CD4-positive, alpha-beta T cell (primary cell): ENCODE measurements around the gene SNAP47. TPM values are rescaled to one million over a fixed set of nuclear protein-coding genes. Genes with fewer than 3 reads are reported as not detected.

Source experiments
- ATAC-seq: fragments of 200-7000 bp; cut with Tn5 transposase; one replicate; pipeline ENCODE4 v1.10.0; 2022; ENCODE audit warnings: mild to moderate bottlenecking; ENCODE audit not compliant: poor library complexity
- CTCF ChIA-PET: fragments of 350-600 bp; sonication (Branson Sonifier 250); formaldehyde crosslinking; loops from one replicate; lab custom pipeline; 2021; ENCODE audit warnings: antibody characterized with exemption, inconsistent platforms; lab: Charles Lee
- POLR2A ChIA-PET: fragments of 350-600 bp; sonication (Branson Sonifier 250); formaldehyde crosslinking; loops from one replicate; lab custom pipeline; 2021; ENCODE audit warnings: antibody characterized with exemption, inconsistent platforms; lab: Charles Lee
- DNase-seq, 14 experiments: peaks; one replicate each; pipeline ENCODE4 v3.0.0-alpha.2; 2013 to 2020; ENCODE audit warnings: mixed read lengths in 2 of 14
- H3K27ac ChIP-seq, 2 donors: one replicate each; pipeline versions ENCODE4 v1.5.1 to v1.7.0; 2013; ENCODE audit warnings: low read length in 2 of 2, low read depth in 1 of 2, mild to moderate bottlenecking in 1 of 2
- H3K27me3 ChIP-seq, 2 experiments: 1 replicate in 1 of 2; 2 replicates in 1 of 2; pipeline versions ENCODE4 v1.6.1 to v1.7.0; 2013; ENCODE audit warnings: low read length in 2 of 2, control low read depth in 1 of 2, mild to moderate bottlenecking in 1 of 2, moderate library complexity in 1 of 2; ENCODE audit not compliant: insufficient read depth in 2 of 2, control insufficient read depth in 1 of 2
- H3K36me3 ChIP-seq: one replicate; pipeline ENCODE4 v1.6.1; 2013; ENCODE audit warnings: low read length, control low read depth; ENCODE audit not compliant: insufficient read depth
- H3K4me1 ChIP-seq: one replicate; pipeline ENCODE4 v1.6.1; 2013; ENCODE audit warnings: low read length, control low read depth; ENCODE audit not compliant: insufficient read depth
- H3K4me3 ChIP-seq: one replicate; pipeline ENCODE4 v1.5.1; 2013; ENCODE audit warnings: mild to moderate bottlenecking, low read length, moderate library complexity
- H3K9me3 ChIP-seq, 2 experiments: 1 replicate in 1 of 2; 2 replicates in 1 of 2; pipeline versions ENCODE4 v1.6.1 to v1.7.0; 2013; ENCODE audit warnings: low read length in 2 of 2, mild to moderate bottlenecking in 2 of 2, control low read depth in 1 of 2, moderate library complexity in 1 of 2; ENCODE audit not compliant: control insufficient read depth in 1 of 2, insufficient read depth in 1 of 2
- H3K27ac Mint-ChIP-seq: one replicate; pipeline ENCODE4 v1.8.0; 2020; ENCODE audit warnings: mixed read lengths
- H3K27me3 Mint-ChIP-seq: one replicate; pipeline ENCODE4 v1.8.0; 2021; ENCODE audit warnings: mixed read lengths
- H3K36me3 Mint-ChIP-seq: one replicate; pipeline ENCODE4 v1.8.0; 2021; ENCODE audit warnings: low read depth, mixed read lengths
- H3K4me1 Mint-ChIP-seq: one replicate; pipeline ENCODE4 v1.8.0; 2021; ENCODE audit warnings: low read depth, mixed read lengths
- H3K4me3 Mint-ChIP-seq: one replicate; pipeline ENCODE4 v1.8.0; 2020; ENCODE audit warnings: mild to moderate bottlenecking, mixed read lengths
- H3K9me3 Mint-ChIP-seq: one replicate; pipeline ENCODE4 v1.8.0; 2020; ENCODE audit warnings: mixed read lengths
- intact Hi-C, 2 experiments: fragments of 100-400 bp; cut with DNase I in 1 of 2; cut with micrococcal nuclease in 1 of 2; formaldehyde crosslinking; loops; one replicate each; pipeline versions ENCODE4 v1.15.1 to v1.9.0; 2023 to 2025; cut with DNase I, micrococcal nuclease
- total RNA-seq, 174 experiments: library from RNA in 2 of 174; stranded (reverse) in 2 of 174; gene quantifications; one replicate each; pipeline ENCODE4 v1.2.3 and lab custom pipeline; 2021 to 2026
- TF ChIP-seq, protein P1 (sequence below): fragments of 200-600 bp; IDR thresholded peaks from one replicate; pipeline ENCODE4 v1.8.0; 2022; ENCODE audit warnings: antibody characterized with exemption, mild to moderate bottlenecking

SNAP47 gene
- total RNA-seq, 2 experiments from 2014 or later = 12.8 to 14.0 TPM

DNA sequence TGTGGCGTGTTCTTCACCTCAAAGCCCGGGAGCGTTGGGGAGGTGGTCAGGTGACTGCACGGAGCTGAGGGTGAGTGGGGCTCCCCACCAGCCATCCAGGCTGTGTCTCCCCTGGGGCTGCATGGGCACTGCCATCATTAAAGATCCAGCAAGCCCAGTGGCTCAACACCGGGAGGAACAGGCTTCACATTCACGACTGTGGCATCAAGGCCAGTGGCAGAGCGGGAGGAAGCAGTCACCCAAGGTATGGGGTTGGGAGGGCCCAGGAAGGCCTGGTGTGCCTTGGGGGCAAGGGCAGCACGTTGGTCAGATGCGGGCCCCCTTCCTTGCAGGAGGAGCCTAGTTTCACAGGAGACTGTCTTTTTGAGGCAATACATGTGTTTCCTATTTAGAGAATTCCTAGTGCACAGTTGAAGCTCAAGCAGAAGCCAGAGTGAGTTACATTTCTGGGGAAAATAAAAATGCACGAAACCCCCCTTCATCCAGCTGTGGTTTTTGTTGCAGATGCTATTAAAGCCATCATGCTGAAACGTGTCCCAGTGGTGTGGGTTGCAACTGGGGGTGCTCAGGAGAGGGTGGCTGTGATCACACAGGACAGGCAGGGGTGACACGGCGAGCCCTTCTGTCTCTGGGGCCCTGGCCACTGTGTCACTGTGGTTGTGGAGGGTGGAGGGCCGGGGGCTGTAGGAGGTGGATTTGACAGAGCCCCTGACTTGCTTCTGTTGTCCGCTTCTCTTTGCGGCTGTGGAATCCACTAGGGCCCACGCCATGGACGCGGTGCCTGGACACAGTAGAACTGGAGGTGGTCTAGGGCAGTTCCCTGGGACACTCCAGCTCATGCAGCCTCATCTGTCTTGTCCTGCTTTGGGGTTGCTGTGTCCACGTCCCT lies 34.1 kb downstream of the SNAP47 start:
- Histone ChIP-seq H3K4me1 (peaks cover 47% of the 10 kb centered on the region), H3K27me3 (no peaks in the 10 kb centered on the region), H3K36me3 (peaks cover 32% of the 10 kb centered on the region), H3K9me3 (no peaks in the 10 kb centered on the region), H3K4me3 (no peak overlapping the region), H3K27ac (no peak overlapping the region)
- Mint-ChIP-seq H3K27me3 (no peaks in the 10 kb centered on the region), H3K4me3 (no peak overlapping the region), H3K27ac (peak overlapping the region; percentile 26), H3K36me3 (peaks cover 31% of the 10 kb centered on the region), H3K4me1 (peaks cover 54% of the 10 kb centered on the region), H3K9me3 (no peaks in the 10 kb centered on the region)
- TF ChIP-seq, protein P1, sequence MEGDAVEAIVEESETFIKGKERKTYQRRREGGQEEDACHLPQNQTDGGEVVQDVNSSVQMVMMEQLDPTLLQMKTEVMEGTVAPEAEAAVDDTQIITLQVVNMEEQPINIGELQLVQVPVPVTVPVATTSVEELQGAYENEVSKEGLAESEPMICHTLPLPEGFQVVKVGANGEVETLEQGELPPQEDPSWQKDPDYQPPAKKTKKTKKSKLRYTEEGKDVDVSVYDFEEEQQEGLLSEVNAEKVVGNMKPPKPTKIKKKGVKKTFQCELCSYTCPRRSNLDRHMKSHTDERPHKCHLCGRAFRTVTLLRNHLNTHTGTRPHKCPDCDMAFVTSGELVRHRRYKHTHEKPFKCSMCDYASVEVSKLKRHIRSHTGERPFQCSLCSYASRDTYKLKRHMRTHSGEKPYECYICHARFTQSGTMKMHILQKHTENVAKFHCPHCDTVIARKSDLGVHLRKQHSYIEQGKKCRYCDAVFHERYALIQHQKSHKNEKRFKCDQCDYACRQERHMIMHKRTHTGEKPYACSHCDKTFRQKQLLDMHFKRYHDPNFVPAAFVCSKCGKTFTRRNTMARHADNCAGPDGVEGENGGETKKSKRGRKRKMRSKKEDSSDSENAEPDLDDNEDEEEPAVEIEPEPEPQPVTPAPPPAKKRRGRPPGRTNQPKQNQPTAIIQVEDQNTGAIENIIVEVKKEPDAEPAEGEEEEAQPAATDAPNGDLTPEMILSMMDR = no peak
- intact Hi-C loops = loop anchor here in 1 of 2 experiments (5.0 kb wide), 1 partner anchor 118 kb away; no protein-coding TSS in a partner anchor
- ChIA-PET CTCF (no interaction called here), POLR2A (no interaction called here)
- ATAC-seq (no peak), DNase-seq (peak in 1 of 14 experiments; percentile 2)

DNA sequence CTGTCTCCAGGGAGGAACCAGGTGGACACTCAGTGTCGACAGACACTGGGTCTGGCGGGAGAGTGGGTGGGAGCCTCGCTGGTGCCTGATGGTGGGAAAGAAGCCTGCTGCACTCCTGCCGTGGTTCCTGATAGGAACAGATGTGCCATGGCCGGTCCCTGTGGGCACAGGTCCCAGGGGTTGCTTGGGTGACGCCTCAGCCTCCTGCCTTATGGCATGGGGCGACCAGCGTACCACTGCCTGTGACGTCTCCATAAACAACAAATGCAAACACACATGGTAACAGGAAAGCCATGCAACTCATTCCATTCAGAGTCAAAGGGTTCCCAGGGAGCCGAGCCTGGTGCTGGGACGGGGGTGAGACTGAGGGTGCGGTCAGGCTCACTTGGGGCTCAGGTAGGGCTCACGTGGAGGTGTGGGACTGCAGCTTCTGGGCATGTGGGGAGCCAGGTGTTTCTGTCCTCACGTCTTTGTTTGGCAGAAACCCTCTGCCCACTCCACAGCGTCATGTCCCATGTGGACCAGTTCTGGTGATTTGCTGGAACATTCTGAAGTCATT lies 34.8 kb downstream of the SNAP47 start:
- Histone ChIP-seq H3K27ac (no peak overlapping the region), H3K4me3 (no peak overlapping the region), H3K9me3 (no peaks in the 10 kb centered on the region), H3K36me3 (peaks cover 32% of the 10 kb centered on the region), H3K4me1 (peaks cover 45% of the 10 kb centered on the region), H3K27me3 (no peaks in the 10 kb centered on the region)
- no peak for ATAC-seq
- H3K4me1 Mint-ChIP-seq = peaks cover 53% of the 10 kb centered on the region
- H3K27ac Mint-ChIP-seq = no peak overlapping the region
- no peaks in the 10 kb centered on the region for H3K27me3 Mint-ChIP-seq
- no peak overlapping the region for H3K4me3 Mint-ChIP-seq
- TF ChIP-seq, protein P1 = no peak
- H3K36me3 Mint-ChIP-seq = peaks cover 34% of the 10 kb centered on the region
- POLR2A ChIA-PET = no interaction called here
- CTCF ChIA-PET = no interaction called here
- DNase-seq = peak in 1 of 14 experiments; percentile 2
- no peaks in the 10 kb centered on the region for H3K9me3 Mint-ChIP-seq
- intact Hi-C loops = loop anchor here in 1 of 2 experiments (5.0 kb wide), 1 partner anchor 117 kb away; no protein-coding TSS in a partner anchor

DNA sequence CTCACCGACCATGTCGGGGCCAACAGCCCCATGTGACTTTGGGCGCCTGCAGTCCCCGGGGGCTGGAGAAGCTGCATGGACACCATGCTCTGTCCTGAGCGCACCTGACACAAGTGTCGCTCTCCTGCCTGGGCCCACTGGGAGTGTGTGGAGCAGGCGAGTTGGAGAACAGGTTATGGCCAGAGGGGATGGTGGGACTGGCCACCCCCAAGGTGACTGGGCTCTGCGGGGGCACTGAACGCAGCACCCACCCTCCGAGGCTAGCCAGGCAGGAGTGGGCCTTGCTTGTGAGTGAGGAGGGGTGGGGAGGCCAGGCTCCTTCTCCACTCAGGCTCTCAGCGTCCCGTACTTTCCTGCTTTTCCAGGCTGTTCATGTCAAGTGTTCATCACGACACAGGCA lies 35.6 kb downstream of the SNAP47 start:
- Histone ChIP-seq H3K4me1 (peaks cover 37% of the 10 kb centered on the region), H3K4me3 (no peak overlapping the region), H3K27me3 (no peaks in the 10 kb centered on the region), H3K27ac (no peak overlapping the region), H3K9me3 (no peaks in the 10 kb centered on the region), H3K36me3 (peaks cover 36% of the 10 kb centered on the region)
- ChIA-PET POLR2A (no interaction called here), CTCF (no interaction called here)
- Mint-ChIP-seq H3K27ac (no peak overlapping the region), H3K9me3 (no peaks in the 10 kb centered on the region), H3K36me3 (peaks cover 34% of the 10 kb centered on the region), H3K27me3 (no peaks in the 10 kb centered on the region), H3K4me1 (peaks cover 45% of the 10 kb centered on the region), H3K4me3 (no peak overlapping the region)
- TF ChIP-seq, protein P1 = no peak
- DNase-seq (peak in 1 of 14 experiments; percentile 6), ATAC-seq (no peak)
- intact Hi-C loops = no loop called here
